ENCODE data around the gene FAM8A1. TPM values are rescaled to one million over a fixed set of nuclear protein-coding genes. Genes with fewer than 3 reads are reported as not detected.
A peak's percentile ranks its signal among the peaks of the same experiment; 100 is the strongest.

Gene FAM8A1
- total RNA-seq, 1 donor from 2014 or later: 21.2 TPM

GRCh38 chr6:17632934-17633333, 32.8 kb downstream of the FAM8A1 start:
- H3K4me3 Mint-ChIP-seq: no peak overlapping the region
- no peaks in the 10 kb centered on the region for H3K4me1 Mint-ChIP-seq (ENCODE audit: unreplicated experiment)
- no peak for DNase-seq (ENCODE audit: extremely low spot score, unreplicated experiment)
- H3K27ac Mint-ChIP-seq: peak overlapping the region; percentile 13
- H3K9me3 Mint-ChIP-seq: no peaks in the 10 kb centered on the region
- TF ChIP-seq CTCF (conservative IDR thresholded peaks at IDR 0.05): no peak
- no peaks in the 10 kb centered on the region for H3K27me3 Mint-ChIP-seq
- H3K36me3 Mint-ChIP-seq: peaks cover 47% of the 10 kb centered on the region

- no peaks in the 10 kb centered on the region for H3K9me3 Mint-ChIP-seq
- peak overlapping the region; percentile 13 for H3K27ac Mint-ChIP-seq
- no peaks in the 10 kb centered on the region for H3K4me1 Mint-ChIP-seq (ENCODE audit: unreplicated experiment)
- TF ChIP-seq CTCF (conservative IDR thresholded peaks at IDR 0.05): no peak
- H3K27me3 Mint-ChIP-seq: no peaks in the 10 kb centered on the region
- peaks cover 49% of the 10 kb centered on the region for H3K36me3 Mint-ChIP-seq
- no peak for DNase-seq (ENCODE audit: extremely low spot score, unreplicated experiment)
- no peak overlapping the region for H3K4me3 Mint-ChIP-seq
Observed at GRCh38 chr6:17633465-17634188, 33.5 kb downstream of the FAM8A1 start.

- H3K36me3 Mint-ChIP-seq: peaks cover 47% of the 10 kb centered on the region
- H3K4me3 Mint-ChIP-seq: no peak overlapping the region
- DNase-seq (ENCODE audit: extremely low spot score, unreplicated experiment): no peak
- H3K27me3 Mint-ChIP-seq: no peaks in the 10 kb centered on the region
- no peak overlapping the region for H3K27ac Mint-ChIP-seq
- no peaks in the 10 kb centered on the region for H3K9me3 Mint-ChIP-seq
- no peaks in the 10 kb centered on the region for H3K4me1 Mint-ChIP-seq (ENCODE audit: unreplicated experiment)
- no peak for TF ChIP-seq CTCF (conservative IDR thresholded peaks at IDR 0.05)
Observed at GRCh38 chr6:17635568-17635967, 35.5 kb downstream of the FAM8A1 start.

- Mint-ChIP-seq H3K27ac (peak overlapping the region; percentile 19), H3K36me3 (peaks cover 49% of the 10 kb centered on the region), H3K27me3 (no peaks in the 10 kb centered on the region), H3K9me3 (no peaks in the 10 kb centered on the region), H3K4me3 (no peak overlapping the region), H3K4me1 (ENCODE audit: unreplicated experiment) (no peaks in the 10 kb centered on the region)
- no peak for TF ChIP-seq CTCF (conservative IDR thresholded peaks at IDR 0.05)
- no peak for DNase-seq (ENCODE audit: extremely low spot score, unreplicated experiment)
Observed at GRCh38 chr6:17638212-17638715, 38.2 kb downstream of the FAM8A1 start.

GRCh38 chr6:17640477-17640917, 40.4 kb downstream of the FAM8A1 start:
- Mint-ChIP-seq H3K4me3 (no peak overlapping the region), H3K4me1 (ENCODE audit: unreplicated experiment) (no peaks in the 10 kb centered on the region), H3K9me3 (no peaks in the 10 kb centered on the region), H3K27ac (peak overlapping the region; percentile 1), H3K27me3 (no peaks in the 10 kb centered on the region), H3K36me3 (peaks cover 55% of the 10 kb centered on the region)
- DNase-seq (ENCODE audit: extremely low spot score, unreplicated experiment): no peak
- TF ChIP-seq CTCF (conservative IDR thresholded peaks at IDR 0.05): no peak
